Memory B cell (primary cell): ENCODE data around the gene SLBP.
A peak's percentile ranks its signal among the peaks of the same experiment; 100 is the strongest.

ENCODE experiments used
- ATAC-seq: fragments of 150-1000 bp; cut with Tn5 transposase; 2 replicates; pipeline ENCODE4 v1.10.0; 2021; ENCODE audit warnings: low read depth, mild to moderate bottlenecking, moderate library complexity
- DNase-seq, 2 donors: peaks; one replicate each; pipeline ENCODE4 v3.0.0; 2022; ENCODE audit warnings: low spot score in 2 of 2
- H3K27ac Mint-ChIP-seq: one replicate; pipeline ENCODE4 v1.8.0; 2022; ENCODE audit warnings: mild to moderate bottlenecking, moderate library complexity, mixed read lengths
- H3K27me3 Mint-ChIP-seq: one replicate; pipeline ENCODE4 v1.8.0; 2022; ENCODE audit warnings: mixed read lengths
- H3K36me3 Mint-ChIP-seq: one replicate; pipeline ENCODE4 v1.8.0; 2022; ENCODE audit warnings: mild to moderate bottlenecking, mixed read lengths
- H3K4me1 Mint-ChIP-seq: one replicate; pipeline ENCODE4 v1.8.0; 2022; ENCODE audit warnings: mixed read lengths
- H3K4me3 Mint-ChIP-seq: one replicate; pipeline ENCODE4 v1.8.0; 2022; ENCODE audit warnings: mild to moderate bottlenecking, moderate library complexity, mixed read lengths
- H3K9me3 Mint-ChIP-seq: one replicate; pipeline ENCODE4 v1.8.0; 2022; ENCODE audit warnings: mixed read lengths

The SLBP gene

DNA sequence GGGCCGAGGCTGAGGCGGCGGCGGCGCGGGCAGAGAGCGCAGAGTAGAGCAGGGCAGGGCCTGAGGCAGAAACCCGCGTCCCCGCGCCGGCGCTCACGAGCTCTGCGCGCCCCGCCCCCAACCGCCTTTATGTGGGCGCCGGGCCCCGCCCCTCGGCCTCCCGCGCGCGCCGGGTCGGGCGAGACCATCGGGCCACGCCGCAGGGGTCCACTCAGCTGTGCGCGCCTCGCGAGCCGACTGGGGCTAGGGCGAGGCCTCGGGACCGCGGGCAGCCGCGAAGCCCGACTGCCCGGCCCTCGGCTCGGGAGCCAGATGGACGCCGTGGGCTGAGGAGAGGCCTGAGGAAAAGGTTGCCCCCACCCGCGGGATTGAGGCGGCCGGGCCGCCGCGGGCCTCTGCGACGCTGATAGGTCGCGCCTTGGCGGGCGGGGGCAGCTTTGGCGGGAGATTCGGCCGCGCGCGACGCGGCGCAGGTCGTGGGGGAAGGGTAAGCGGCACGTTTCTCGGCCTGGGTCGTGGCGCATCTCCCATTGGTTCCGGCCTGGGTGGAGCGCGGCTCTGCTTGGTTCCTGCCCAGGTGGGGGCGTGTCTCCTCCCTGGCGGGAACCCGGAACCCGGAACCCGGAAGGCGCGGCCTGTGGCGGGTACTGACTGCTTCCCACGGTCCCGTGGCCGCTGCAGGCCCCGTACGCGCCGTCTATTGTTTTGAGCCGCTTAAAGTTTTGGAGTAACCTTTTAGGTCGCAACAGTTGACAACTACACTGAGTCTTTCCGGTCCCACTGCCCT lies at the start of gene SLBP:
Gene SLBP, minus strand, starts transcription at position 104 of the 787 bp plus-strand sequence. CDS start 131 bp downstream, outside the sequence.
- no peaks in the 10 kb centered on the region for H3K27me3 Mint-ChIP-seq
- ATAC-seq: peak; percentile 81
- no peaks in the 10 kb centered on the region for H3K9me3 Mint-ChIP-seq
- peak; percentile 97 to 98 for DNase-seq
- peaks cover 4% of the 10 kb centered on the region for H3K36me3 Mint-ChIP-seq
- H3K4me3 Mint-ChIP-seq: peak within 1 kb of the TSS; percentile 97
- peaks cover 38% of the 10 kb centered on the region for H3K4me1 Mint-ChIP-seq
- peak within 1 kb of the TSS; percentile 94 for H3K27ac Mint-ChIP-seq

DNA sequence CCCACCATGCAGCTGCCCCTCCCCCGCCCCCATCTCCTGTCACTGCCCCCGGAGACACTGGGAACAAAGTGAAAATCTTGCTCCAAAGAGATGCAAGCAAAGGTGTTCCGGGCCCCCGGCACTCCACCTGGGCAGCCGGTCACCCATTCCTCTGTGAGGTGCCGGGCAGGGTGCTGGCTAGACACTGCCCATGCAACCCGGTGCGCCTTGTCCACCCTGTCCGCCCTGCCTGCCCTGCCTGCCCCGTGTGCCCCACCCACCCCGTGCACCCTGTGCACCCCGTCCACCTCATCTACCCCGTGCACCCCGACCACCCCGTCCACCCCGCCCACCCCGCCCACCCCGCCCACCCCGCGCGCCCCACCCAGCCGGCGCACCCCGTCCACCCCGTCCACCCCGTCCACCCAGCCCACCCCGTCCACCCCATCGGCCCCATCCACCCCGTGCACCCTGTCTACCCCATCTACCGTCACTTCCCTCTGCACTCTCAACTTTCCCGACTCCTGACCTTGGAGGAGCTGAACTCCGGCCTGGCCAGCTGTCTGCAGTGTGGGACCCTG lies 49.1 kb upstream of the SLBP start:
- H3K4me3 Mint-ChIP-seq: no peak overlapping the region
- H3K36me3 Mint-ChIP-seq: no peaks in the 10 kb centered on the region
- no peak for DNase-seq
- H3K27me3 Mint-ChIP-seq: peaks cover 13% of the 10 kb centered on the region
- H3K9me3 Mint-ChIP-seq: no peaks in the 10 kb centered on the region
- no peak for ATAC-seq
- peaks cover 6% of the 10 kb centered on the region for H3K4me1 Mint-ChIP-seq
- no peak overlapping the region for H3K27ac Mint-ChIP-seq

DNA sequence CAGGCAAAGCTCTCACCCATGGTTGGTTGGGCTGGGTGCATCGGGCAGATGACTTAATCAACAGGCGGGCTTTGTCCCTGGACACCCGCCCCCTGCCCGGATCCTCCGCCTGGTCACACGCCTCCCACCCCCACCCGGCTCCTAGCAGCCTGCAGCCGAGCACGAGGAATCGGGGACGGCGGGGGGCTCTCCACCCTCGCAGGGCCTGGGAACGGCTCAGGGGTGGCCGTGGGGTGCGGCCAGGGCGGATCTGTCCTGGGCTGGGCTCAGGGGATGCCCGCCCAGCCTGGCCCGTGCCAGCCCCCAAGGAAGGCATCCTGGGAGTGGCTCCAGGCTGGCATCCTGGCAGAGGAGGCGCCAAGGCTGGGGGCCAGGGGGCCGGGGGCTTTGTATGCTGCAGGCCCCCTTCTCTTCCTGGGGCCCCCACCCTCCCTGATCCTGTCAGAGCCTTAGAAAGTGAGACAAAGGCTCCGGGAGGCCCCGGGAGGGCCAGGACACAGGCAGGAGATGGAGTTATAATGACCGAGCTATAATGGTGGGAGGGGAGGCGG lies 48.5 kb upstream of the SLBP start:
- H3K27ac Mint-ChIP-seq: no peak overlapping the region
- H3K9me3 Mint-ChIP-seq: no peaks in the 10 kb centered on the region
- H3K4me3 Mint-ChIP-seq: no peak overlapping the region
- ATAC-seq: no peak
- DNase-seq: no peak
- peaks cover 5% of the 10 kb centered on the region for H3K4me1 Mint-ChIP-seq
- H3K27me3 Mint-ChIP-seq: peaks cover 13% of the 10 kb centered on the region
- no peaks in the 10 kb centered on the region for H3K36me3 Mint-ChIP-seq

DNA sequence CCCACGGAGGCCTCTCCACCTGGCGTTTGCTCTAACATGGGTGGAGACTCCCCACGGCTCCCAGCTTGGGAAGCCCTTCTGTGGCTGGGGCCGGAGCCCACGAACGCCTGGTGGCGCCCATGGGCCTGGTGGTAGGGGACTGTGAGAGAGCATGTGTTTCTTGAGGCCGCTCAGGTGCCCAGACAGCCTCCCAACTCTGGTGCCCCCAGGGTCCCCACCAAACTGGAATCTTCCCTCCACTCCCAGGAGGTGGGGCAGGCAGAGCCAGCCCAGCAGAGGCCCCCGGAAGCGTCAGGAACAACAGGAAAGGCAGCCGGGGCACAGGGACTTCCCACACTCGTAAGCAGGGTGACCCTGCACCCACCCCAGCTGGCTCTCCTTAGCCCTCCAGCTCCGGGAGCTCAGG lies 47.7 kb upstream of the SLBP start:
- peaks cover 2% of the 10 kb centered on the region for H3K4me1 Mint-ChIP-seq
- DNase-seq (no peak), ATAC-seq (peak; percentile 29)
- H3K36me3 Mint-ChIP-seq: no peaks in the 10 kb centered on the region
- peaks cover 13% of the 10 kb centered on the region for H3K27me3 Mint-ChIP-seq
- H3K27ac Mint-ChIP-seq: no peak overlapping the region
- no peak overlapping the region for H3K4me3 Mint-ChIP-seq
- no peaks in the 10 kb centered on the region for H3K9me3 Mint-ChIP-seq

DNA sequence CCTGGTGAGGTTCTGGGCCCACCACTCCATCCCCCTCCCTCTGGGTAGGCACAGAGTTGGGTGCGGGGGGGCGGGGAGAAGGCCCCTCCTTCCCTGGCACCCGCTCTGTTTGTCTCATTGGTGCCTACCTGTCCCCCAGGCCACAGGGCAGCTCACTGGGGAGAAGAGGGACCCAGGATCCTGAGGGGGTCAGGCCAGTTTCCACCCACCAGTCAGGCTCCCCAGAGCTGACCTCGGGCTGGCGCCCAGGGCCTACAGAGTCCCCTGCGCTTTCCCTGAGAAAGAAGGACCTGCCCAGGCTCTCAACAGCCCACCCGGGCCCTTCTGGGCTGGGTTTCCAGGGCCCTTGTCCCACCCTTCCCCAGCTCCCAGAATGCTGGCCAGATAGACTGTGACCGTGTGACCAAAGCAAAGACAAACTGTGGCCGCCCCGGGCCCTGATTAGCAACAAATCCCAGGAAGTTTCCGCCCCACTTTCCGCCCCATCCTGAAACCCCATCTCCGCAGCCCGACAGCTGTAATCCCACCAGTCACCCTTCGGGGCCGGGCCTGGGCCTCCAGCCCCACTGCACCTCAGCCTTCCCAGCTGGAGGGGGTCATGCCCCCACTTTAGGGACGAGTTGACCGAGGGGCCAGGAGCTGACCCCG lies 47.2 kb upstream of the SLBP start:
- peaks cover 2% of the 10 kb centered on the region for H3K4me1 Mint-ChIP-seq
- no peaks in the 10 kb centered on the region for H3K36me3 Mint-ChIP-seq
- no peak for DNase-seq
- peaks cover 13% of the 10 kb centered on the region for H3K27me3 Mint-ChIP-seq
- H3K27ac Mint-ChIP-seq: no peak overlapping the region
- no peak overlapping the region for H3K4me3 Mint-ChIP-seq
- no peaks in the 10 kb centered on the region for H3K9me3 Mint-ChIP-seq
- no peak for ATAC-seq

DNA sequence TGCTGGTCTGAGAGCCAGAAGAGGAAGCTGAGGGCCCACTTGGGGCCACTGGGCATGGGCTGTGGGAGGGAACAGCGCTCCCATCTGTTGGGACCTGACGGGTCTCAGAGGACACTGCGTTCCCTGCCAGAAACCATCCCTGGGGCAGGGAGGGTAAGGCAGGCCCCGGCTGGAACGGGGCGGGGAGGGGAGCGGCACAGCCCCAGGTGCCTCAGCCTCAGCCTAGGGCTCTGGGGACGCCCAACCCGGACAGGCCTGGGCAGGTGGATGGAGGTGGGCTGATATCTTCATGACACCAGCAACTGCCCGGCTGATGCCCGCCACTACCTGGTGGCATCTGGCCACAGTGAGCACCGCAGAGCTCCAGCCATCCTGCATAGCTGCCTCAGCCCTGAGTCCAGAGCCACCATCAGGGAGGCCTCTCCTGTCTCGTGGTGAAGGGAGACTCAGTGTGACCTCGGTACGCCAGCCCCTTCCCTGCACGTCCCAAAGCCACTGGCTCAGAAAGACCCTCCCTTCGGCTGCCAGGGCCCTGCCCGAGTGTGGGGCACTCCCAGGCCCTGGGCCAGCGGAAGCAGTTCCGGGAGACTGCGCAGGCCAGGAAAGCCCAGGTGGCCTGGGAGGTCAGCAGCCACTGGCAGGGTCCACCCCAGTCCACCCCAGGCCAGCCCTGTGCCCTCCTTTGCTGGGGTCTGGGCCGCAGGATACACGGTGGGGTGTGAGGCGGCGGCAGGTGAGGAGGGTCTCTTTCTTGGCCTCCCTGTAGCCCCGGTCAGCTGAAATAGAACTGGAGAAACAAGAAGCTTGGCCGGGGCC lies 46.4 kb upstream of the SLBP start:
- Mint-ChIP-seq H3K27ac (no peak overlapping the region), H3K9me3 (no peaks in the 10 kb centered on the region), H3K4me1 (peaks cover 2% of the 10 kb centered on the region), H3K4me3 (no peak overlapping the region), H3K27me3 (peaks cover 13% of the 10 kb centered on the region), H3K36me3 (no peaks in the 10 kb centered on the region)
- DNase-seq: no peak
- ATAC-seq: no peak

DNA sequence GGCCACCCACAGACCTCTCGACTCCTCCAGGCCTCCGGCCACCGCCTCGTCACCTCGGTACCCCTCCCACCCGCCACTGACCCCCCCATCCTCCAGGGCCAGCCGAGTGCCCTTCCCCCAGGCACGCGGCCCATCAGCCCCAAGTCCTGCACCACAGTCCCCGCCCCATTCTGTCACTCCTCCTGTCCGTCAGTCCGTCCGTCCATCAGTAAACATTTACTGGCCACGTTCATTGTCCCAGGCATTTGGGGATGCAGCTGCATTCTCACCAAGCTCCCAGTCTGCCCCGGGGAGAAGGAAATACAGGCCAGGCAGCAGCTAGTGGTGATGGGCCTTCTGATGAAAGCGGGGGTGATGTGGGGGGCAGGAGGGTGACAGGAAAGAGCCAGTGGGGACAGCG lies 45.7 kb upstream of the SLBP start:
- no peaks in the 10 kb centered on the region for H3K9me3 Mint-ChIP-seq
- peaks cover 13% of the 10 kb centered on the region for H3K27me3 Mint-ChIP-seq
- no peak for DNase-seq
- H3K4me3 Mint-ChIP-seq: no peak overlapping the region
- H3K27ac Mint-ChIP-seq: no peak overlapping the region
- H3K4me1 Mint-ChIP-seq: peaks cover 5% of the 10 kb centered on the region
- ATAC-seq: no peak
- H3K36me3 Mint-ChIP-seq: no peaks in the 10 kb centered on the region

DNA sequence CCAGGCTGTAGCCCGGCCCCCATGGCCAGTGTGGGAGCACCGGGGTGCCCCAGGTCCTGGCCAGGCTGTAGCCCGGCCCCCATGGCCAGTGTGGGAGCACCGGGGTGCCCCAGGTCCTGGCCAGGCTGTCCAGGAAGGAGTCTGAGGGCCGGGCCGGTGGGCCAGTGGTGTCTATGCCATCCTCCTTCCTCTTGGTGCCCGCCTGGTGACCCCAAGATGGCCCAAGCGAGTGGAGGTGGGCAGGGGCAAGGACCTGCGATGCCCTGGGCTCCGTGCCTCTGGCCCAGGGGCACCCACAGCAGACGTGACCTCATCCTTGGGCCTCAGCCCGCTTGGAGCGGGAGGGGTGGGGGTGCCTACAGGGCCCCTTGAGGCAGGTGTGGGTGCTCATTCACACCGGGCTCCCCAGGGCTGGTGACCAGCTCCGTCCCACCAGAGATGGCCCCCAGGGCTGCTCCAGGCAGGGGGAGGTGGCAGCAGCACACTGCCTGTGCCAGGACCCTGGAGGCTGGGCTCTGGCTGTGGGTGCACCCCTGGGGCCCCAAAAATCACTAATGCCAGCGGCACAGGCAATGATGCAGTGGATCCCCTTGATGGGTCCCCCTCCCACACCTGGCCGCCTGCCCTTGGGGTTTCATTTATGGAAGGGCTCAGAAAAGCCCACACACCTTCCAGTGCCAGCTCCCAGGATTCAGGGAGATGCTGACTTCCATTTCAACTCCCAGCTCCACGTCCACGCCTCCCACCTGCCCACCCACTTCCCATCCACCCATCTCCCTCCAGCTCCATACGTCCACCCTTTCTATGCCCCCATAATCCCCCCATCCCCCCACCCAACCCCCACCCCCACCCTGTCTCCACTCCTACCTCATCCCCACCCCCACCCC lies 45.0 kb upstream of the SLBP start:
- no peak overlapping the region for H3K27ac Mint-ChIP-seq
- H3K4me1 Mint-ChIP-seq: peaks cover 6% of the 10 kb centered on the region
- H3K36me3 Mint-ChIP-seq: no peaks in the 10 kb centered on the region

DNA sequence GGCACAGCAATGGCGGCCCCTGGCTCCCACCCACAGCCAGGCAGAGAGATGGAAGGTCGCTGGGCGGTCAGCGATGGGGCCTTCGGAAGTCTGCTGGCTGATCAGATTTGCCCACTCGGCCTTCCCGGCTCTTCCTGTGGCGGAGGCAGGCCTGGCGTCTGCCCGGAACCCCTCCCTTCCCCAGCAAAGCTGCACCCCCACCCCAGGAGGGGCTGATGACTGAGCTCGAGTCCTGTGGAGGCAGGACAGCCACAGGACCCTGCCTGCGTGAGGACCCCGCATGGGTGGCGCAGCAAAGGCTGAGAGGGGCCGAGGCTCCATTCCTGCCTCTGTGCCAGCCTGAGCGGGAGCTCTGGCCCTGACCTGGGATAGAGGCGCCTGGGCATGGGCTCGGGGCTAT lies 44.0 kb upstream of the SLBP start:
- ATAC-seq: no peak
- H3K36me3 Mint-ChIP-seq: no peaks in the 10 kb centered on the region
- no peaks in the 10 kb centered on the region for H3K9me3 Mint-ChIP-seq
- peaks cover 6% of the 10 kb centered on the region for H3K4me1 Mint-ChIP-seq
- DNase-seq: no peak
- H3K27ac Mint-ChIP-seq: no peak overlapping the region
- H3K4me3 Mint-ChIP-seq: no peak overlapping the region
- H3K27me3 Mint-ChIP-seq: peaks cover 9% of the 10 kb centered on the region

More for the DNA sequence above, 45.0 kb upstream of the SLBP start:
- H3K9me3 Mint-ChIP-seq: no peaks in the 10 kb centered on the region
- DNase-seq (no peak), ATAC-seq (no peak)
- peaks cover 11% of the 10 kb centered on the region for H3K27me3 Mint-ChIP-seq
- no peak overlapping the region for H3K4me3 Mint-ChIP-seq

DNA sequence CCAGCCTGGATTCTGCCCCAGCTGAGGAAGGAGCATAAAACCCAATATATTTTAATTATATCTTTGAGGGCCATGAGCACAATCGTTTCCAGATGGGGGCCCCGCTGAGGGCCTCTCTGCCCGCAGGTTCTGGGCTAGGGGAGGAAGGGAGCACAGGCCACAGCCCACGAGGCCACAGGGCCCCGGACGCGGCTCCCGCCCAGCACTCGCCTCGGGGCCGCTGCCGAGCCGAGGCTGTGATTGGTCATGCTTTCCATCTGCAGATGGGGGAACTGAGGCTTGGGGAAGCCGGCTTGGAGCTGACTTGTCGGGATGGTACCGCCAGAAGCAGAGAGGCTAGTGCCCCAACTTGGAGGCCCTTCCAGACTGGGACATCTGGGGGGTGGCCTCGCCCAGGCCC lies 43.2 kb upstream of the SLBP start:
- no peak overlapping the region for H3K4me3 Mint-ChIP-seq
- H3K36me3 Mint-ChIP-seq: no peaks in the 10 kb centered on the region

DNA sequence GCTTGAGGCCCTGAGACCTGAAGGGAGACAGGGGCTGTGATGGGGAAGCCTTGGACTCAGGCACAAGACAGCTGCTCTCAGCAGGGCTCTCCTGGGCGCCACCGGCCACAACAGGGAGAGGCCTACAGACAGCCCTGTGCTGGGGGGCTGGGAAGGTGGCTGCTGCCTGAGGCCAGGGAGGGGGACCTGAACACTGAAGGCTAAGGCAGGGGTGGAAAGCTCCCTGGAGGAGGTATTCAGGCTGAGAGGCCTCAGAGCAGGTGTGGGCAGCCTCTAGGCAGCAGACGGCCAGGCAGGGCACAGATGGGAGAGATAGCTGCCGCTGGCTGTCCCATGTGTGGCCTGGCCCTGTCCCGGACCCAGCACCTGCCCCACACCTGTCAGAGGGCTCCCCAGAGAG lies 42.2 kb upstream of the SLBP start:
- Mint-ChIP-seq H3K4me3 (no peak overlapping the region), H3K9me3 (no peaks in the 10 kb centered on the region), H3K27ac (no peak overlapping the region), H3K4me1 (peaks cover 4% of the 10 kb centered on the region), H3K27me3 (peaks cover 10% of the 10 kb centered on the region), H3K36me3 (no peaks in the 10 kb centered on the region)
- ATAC-seq (no peak), DNase-seq (no peak)

More for the DNA sequence above, 43.2 kb upstream of the SLBP start:
- H3K4me1 Mint-ChIP-seq: peaks cover 6% of the 10 kb centered on the region
- no peak for DNase-seq
- no peak overlapping the region for H3K27ac Mint-ChIP-seq
- H3K27me3 Mint-ChIP-seq: peaks cover 13% of the 10 kb centered on the region
- ATAC-seq: no peak
- no peaks in the 10 kb centered on the region for H3K9me3 Mint-ChIP-seq

DNA sequence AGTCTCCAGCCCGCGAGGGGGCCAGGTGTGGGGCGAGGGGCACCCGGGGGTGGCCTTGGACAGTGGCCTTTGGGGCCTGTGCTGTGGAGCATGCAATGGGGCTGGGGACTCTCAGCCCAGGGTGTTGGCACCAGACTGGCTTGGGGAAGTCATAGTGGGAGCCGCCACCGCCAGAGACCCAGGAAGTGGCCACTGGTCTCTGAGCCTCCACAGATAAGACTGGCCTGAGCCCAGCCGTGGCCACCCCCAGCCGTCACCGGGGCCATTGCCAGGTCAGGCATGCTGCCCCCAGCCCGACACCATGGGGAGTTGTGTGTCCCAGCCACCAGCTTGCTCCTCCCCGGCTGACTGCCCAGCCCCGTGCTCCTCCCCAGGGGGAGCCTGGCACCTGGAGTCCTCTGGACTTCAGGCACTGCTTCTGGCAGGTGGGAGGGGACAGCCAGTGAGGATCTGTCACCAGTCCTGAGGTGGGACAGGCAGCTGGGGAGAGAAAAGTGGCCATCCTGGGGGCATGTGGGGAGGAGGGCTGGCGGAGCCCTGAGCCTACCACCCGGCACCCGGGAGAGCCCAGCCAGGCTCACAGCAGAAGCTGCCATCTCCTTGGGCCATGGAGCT lies 41.7 kb upstream of the SLBP start:
- peaks cover 4% of the 10 kb centered on the region for H3K4me1 Mint-ChIP-seq
- no peak overlapping the region for H3K27ac Mint-ChIP-seq
- H3K36me3 Mint-ChIP-seq: no peaks in the 10 kb centered on the region
- DNase-seq: no peak
- no peak for ATAC-seq
- H3K27me3 Mint-ChIP-seq: peaks cover 10% of the 10 kb centered on the region
- no peak overlapping the region for H3K4me3 Mint-ChIP-seq
- H3K9me3 Mint-ChIP-seq: no peaks in the 10 kb centered on the region

DNA sequence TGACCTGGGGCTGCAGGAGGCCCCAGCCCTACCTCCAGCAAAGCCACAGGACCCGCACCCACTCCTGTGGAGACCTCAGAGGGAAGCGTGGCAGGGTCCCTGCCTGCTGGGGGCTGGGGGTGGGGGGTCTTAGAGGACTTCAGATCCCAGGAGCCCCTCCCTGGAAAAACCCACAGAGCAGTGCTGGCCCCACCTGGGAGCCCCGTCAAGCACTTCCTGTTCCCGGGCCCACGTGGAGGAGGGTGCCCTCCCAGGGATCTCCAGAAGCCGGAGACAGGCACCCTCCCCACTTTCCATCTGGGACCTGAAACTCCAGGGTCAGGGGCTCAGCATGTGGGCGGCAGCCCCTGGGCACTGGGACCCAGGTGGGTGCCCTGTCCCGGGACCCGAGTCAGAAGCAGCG lies 41.2 kb upstream of the SLBP start:
- peaks cover 4% of the 10 kb centered on the region for H3K4me1 Mint-ChIP-seq
- H3K27ac Mint-ChIP-seq: no peak overlapping the region
- H3K27me3 Mint-ChIP-seq: peaks cover 10% of the 10 kb centered on the region
- H3K36me3 Mint-ChIP-seq: no peaks in the 10 kb centered on the region
- H3K9me3 Mint-ChIP-seq: no peaks in the 10 kb centered on the region
- DNase-seq (no peak), ATAC-seq (no peak)
- no peak overlapping the region for H3K4me3 Mint-ChIP-seq
